ENCODE measurements around the gene PPP1R16B. TPM values are rescaled to one million over a fixed set of nuclear protein-coding genes. Genes with fewer than 3 reads are reported as not detected.

The PPP1R16B gene
- total RNA-seq, 1 donor from 2014 or later: 10.4 TPM

DNA sequence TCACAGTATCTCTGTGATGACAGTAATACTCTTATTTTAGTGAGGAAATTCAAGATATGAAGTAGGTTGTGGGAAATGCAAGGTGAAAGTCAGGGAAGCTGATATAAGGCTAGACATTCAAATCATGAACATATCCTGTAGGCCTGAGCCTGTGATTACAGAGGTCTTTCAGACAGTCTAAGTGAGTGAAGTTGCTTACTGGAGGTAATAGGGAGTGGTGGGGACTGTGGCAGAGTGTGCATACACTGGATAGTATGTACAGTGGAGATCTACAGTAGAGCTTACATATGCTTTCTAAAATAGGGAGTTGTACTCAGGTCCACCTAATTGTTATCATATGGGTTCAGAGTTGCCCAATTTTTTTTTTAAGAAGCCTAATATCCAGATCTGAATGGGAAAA lies 159.8 kb downstream of the PPP1R16B start:
- DNase-seq (ENCODE audit: low spot score): no peak

GRCh38 chr20:38968090-38968489 lies 162.6 kb downstream of the PPP1R16B start:
- no peak for DNase-seq (ENCODE audit: low spot score)

- no peak for DNase-seq (ENCODE audit: low spot score)
Observed at GRCh38 chr20:38969708-38970107, 164.2 kb downstream of the PPP1R16B start.

DNA sequence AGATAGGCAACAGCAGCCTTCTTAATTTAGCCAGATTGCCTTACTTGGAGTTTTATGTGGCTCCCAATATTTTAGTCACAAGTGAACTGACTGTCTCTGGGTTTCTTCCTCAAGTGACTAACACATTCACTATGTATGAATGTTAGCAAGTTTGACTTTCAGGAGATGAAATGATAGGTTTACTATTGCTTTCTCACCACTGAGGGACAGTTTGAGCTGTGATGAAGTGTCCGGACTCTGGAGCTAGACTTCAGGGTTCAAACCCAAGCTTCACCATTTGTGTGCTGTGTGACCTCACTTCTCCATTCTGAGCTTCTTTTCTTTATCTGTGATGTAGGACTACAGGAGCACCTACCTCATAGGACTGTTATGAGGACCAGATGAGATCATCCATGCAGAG lies 164.8 kb downstream of the PPP1R16B start:
- DNase-seq (ENCODE audit: low spot score): no peak

Other genes with a start within 250 kb of the PPP1R16B start
- gene ADIG, start 224.5 kb upstream of the PPP1R16B start, total RNA-seq: not detected
- gene ARHGAP40, start 203.9 kb upstream of the PPP1R16B start, total RNA-seq: 17.9 TPM
- gene SLC32A1, start 81.2 kb upstream of the PPP1R16B start, total RNA-seq: not detected
- gene ACTR5, start 57.2 kb upstream of the PPP1R16B start, total RNA-seq: 8.9 TPM
- 1.5 TPM for gene FAM83D, start 120.7 kb downstream of the PPP1R16B start, total RNA-seq
- gene DHX35, start 156.6 kb downstream of the PPP1R16B start, total RNA-seq: 14.1 TPM

Measured in ureter (tissue), 1 donor.